ENCODE results near the gene CREB5. TPM values are rescaled to one million over a fixed set of nuclear protein-coding genes. Genes with fewer than 3 reads are reported as not detected.

Gene CREB5
- total RNA-seq, 1 donor from 2014 or later = 8.9 TPM

DNA sequence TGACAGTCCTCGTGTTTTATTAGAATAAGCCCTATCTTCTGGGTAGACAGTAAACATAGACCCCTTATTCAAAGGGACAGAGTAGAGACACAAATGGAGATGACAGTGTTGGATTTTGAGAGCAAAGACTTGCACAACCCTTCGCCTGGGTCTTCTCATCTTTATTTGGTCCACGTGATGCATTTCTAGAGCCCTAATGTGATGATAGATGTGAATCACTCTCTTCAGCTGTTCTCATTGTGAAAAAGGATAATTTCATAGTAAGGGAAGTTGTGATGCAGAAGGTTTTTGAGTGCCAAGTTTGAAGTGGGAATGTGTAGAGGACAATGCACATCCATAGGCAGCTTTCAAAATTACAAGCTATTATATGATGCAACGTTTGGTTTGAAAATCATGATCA, 86.3 kb downstream of the CREB5 start:
- Histone ChIP-seq H3K27me3 (peaks cover 4% of the 10 kb centered on the region), H3K9me3 (no peaks in the 10 kb centered on the region), H3K27ac (no peak overlapping the region), H3K4me3 (no peak overlapping the region), H3K36me3 (no peaks in the 10 kb centered on the region), H3K4me1 (no peaks in the 10 kb centered on the region)
- DNase-seq (no peak), ATAC-seq (no peak)
- TF ChIP-seq, protein P1, sequence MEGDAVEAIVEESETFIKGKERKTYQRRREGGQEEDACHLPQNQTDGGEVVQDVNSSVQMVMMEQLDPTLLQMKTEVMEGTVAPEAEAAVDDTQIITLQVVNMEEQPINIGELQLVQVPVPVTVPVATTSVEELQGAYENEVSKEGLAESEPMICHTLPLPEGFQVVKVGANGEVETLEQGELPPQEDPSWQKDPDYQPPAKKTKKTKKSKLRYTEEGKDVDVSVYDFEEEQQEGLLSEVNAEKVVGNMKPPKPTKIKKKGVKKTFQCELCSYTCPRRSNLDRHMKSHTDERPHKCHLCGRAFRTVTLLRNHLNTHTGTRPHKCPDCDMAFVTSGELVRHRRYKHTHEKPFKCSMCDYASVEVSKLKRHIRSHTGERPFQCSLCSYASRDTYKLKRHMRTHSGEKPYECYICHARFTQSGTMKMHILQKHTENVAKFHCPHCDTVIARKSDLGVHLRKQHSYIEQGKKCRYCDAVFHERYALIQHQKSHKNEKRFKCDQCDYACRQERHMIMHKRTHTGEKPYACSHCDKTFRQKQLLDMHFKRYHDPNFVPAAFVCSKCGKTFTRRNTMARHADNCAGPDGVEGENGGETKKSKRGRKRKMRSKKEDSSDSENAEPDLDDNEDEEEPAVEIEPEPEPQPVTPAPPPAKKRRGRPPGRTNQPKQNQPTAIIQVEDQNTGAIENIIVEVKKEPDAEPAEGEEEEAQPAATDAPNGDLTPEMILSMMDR (IDR thresholded peaks at IDR 0.05) = no peak
- intact Hi-C loops (cut with DNase I) = no loop called here

DNA sequence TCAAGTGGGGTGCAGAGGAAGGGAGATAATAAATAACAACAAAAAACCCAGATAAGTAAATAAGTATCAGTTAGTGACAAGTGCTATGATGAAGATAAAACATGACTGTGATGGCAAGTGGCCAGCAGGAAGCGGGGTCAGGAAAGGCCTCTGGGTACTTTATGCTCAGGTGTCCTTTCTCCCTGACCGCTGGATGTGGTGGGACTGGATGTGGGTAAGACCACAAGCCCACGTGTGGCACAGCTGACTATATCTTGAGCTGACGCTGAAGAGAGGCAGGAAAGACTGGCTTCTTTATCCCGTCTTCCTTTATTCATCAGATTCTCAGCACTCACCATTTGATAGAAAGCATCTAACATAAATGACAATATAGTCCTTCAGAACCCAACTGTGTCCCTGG, 87.8 kb downstream of the CREB5 start:
- DNase-seq (no peak), ATAC-seq (no peak)
- Histone ChIP-seq H3K9me3 (no peaks in the 10 kb centered on the region), H3K36me3 (no peaks in the 10 kb centered on the region), H3K27ac (no peak overlapping the region), H3K4me1 (no peaks in the 10 kb centered on the region), H3K27me3 (peaks cover 4% of the 10 kb centered on the region), H3K4me3 (no peak overlapping the region)
- TF ChIP-seq, protein P1 (IDR thresholded peaks at IDR 0.05) = no peak
- intact Hi-C loops (cut with DNase I) = no loop called here

DNA sequence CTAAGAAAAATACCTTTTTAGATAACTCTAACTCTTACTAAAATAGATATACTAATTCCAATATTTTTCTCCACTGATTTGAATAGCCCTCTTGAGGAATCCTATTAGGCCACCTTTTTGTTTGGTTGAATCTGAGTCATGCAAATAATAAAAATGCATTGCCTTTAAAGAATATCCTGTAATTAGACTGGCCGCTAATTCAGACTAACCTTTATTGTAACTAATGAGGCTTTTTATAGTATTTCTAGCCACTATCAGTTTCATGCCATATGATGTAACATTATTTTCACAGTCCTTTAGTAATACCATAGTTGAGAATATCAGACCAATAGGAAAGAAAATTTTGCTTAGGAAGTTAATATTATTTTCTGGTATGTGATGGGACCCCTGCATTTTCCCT, 90.1 kb downstream of the CREB5 start:
- no peak for DNase-seq
- intact Hi-C loops (cut with DNase I) = no loop called here
- ATAC-seq = no peak
- no peak overlapping the region for H3K27ac ChIP-seq
- H3K4me1 ChIP-seq = no peaks in the 10 kb centered on the region
- no peaks in the 10 kb centered on the region for H3K9me3 ChIP-seq
- no peak overlapping the region for H3K4me3 ChIP-seq
- TF ChIP-seq, protein P1 (IDR thresholded peaks at IDR 0.05) = no peak
- H3K27me3 ChIP-seq = no peaks in the 10 kb centered on the region
- H3K36me3 ChIP-seq = no peaks in the 10 kb centered on the region

DNA sequence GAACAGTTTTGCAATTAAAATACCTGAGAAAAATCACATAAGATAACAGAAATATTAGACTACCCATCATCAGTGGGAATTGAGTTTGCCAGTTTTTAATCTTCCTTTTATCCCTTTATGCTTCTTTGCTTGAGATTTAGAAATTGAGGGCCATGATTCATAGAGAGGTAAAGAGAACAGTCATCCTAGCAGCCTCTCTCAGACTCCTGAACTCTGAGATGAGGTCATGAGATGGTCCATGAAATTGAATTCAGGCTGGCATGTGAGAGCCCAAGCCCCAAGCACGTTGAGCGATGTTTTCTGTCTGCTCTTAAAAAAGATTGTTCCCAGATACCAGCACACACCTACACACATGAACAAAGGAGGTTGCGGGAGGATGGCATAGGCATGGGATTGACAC, 91.1 kb downstream of the CREB5 start:
- Histone ChIP-seq H3K27ac (no peak overlapping the region), H3K4me1 (no peaks in the 10 kb centered on the region), H3K4me3 (no peak overlapping the region), H3K27me3 (no peaks in the 10 kb centered on the region), H3K9me3 (no peaks in the 10 kb centered on the region), H3K36me3 (no peaks in the 10 kb centered on the region)
- no peak for DNase-seq
- TF ChIP-seq, protein P1 (IDR thresholded peaks at IDR 0.05) = no peak
- no peak for ATAC-seq
- intact Hi-C loops (cut with DNase I) = no loop called here

DNA sequence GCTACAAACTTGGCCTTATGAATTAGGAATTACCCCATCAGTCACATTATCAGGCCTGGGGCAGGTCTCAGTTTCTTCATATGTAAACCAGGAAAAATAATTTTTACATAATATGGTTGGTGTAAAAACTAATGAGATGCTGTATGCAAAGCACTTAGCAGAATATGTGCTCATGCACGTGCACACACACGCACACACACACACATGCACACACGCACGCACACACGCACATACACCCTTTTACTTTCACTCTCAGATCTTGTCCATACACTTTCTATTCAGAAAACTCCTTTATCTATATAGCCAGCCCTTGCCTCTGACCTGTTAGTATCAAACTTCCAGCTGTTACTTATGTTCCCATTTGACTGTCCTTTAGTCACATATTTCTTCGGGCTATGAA, 92.7 kb downstream of the CREB5 start:
- no peaks in the 10 kb centered on the region for H3K4me1 ChIP-seq
- TF ChIP-seq, protein P1 (IDR thresholded peaks at IDR 0.05) = no peak
- H3K27me3 ChIP-seq = no peaks in the 10 kb centered on the region
- no peaks in the 10 kb centered on the region for H3K36me3 ChIP-seq
- ATAC-seq (no peak), DNase-seq (no peak)
- H3K27ac ChIP-seq = no peak overlapping the region
- no peak overlapping the region for H3K4me3 ChIP-seq
- H3K9me3 ChIP-seq = no peaks in the 10 kb centered on the region
- intact Hi-C loops (cut with DNase I) = no loop called here

DNA sequence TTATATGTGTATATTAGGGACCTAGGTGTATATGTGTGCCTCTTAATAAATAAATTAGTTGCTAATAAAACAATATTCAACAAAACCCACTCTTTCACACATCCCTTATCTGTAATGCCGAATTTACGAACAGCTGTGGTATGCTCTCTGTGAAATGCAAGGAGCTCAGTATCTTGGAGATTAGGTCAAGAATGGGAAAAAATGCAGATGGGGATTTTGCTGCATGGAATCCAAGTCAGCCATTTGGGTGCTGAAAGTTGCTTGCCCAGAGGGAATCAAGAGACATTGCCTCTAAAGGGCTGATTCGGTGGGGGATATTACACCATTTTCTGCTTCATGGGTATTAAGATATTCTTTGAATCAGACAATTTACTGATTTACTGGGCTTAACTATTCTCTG, 93.5 kb downstream of the CREB5 start:
- Histone ChIP-seq H3K9me3 (no peaks in the 10 kb centered on the region), H3K4me1 (no peaks in the 10 kb centered on the region), H3K27ac (no peak overlapping the region), H3K27me3 (no peaks in the 10 kb centered on the region), H3K4me3 (no peak overlapping the region), H3K36me3 (no peaks in the 10 kb centered on the region)
- TF ChIP-seq, protein P1 (IDR thresholded peaks at IDR 0.05) = no peak
- DNase-seq = no peak
- no peak for ATAC-seq
- intact Hi-C loops (cut with DNase I) = no loop called here
